Astrocyte (in vitro differentiated cells and primary cell): Measurements from ENCODE around the gene IKZF2. TPM values are rescaled to one million over a fixed set of nuclear protein-coding genes. Genes with fewer than 3 reads are reported as not detected.

Experiments
- DNase-seq: peaks from one replicate; pipeline ENCODE4 v3.0.0-alpha.2; 2010; ENCODE audit warnings: low read depth
- FAIRE-seq: peaks from 2 replicates; lab custom pipeline; 2011; peaks lifted over from hg19 to GRCh38; lab: Jason Lieb, UNC
- H2AFZ ChIP-seq: 2 replicates; pipeline ENCODE4 v1.6.0; 2012; ENCODE audit warnings: low read depth, low read length, inconsistent platforms
- H3K27ac ChIP-seq: 2 replicates; pipeline ENCODE4 v1.5.1; 2011; ENCODE audit warnings: low read depth, low read length, inconsistent platforms
- H3K27me3 ChIP-seq: 2 replicates; pipeline ENCODE4 v1.6.0; 2011; ENCODE audit warnings: low read length, inconsistent platforms; ENCODE audit not compliant: insufficient read depth
- H3K36me3 ChIP-seq: 2 replicates; pipeline ENCODE4 v1.5.1; 2011; ENCODE audit warnings: low read length, inconsistent platforms; ENCODE audit not compliant: insufficient read depth
- H3K4me1 ChIP-seq: 2 replicates; pipeline ENCODE4 v1.5.1; 2011; ENCODE audit warnings: low read length, inconsistent platforms; ENCODE audit not compliant: insufficient read depth
- H3K4me2 ChIP-seq: 2 replicates; pipeline ENCODE4 v1.6.0; 2012; ENCODE audit warnings: low read length, inconsistent platforms
- H3K4me3 ChIP-seq: 2 replicates; pipeline ENCODE4 v1.5.1; 2011; ENCODE audit warnings: low read depth, mild to moderate bottlenecking, low read length, inconsistent platforms; ENCODE audit not compliant: insufficient read depth
- H3K79me2 ChIP-seq: 2 replicates; pipeline ENCODE4 v1.6.0; 2012; ENCODE audit warnings: mild to moderate bottlenecking, low read length, inconsistent platforms; ENCODE audit not compliant: insufficient read depth
- H3K9ac ChIP-seq: 2 replicates; pipeline ENCODE4 v1.6.0; 2012; ENCODE audit warnings: mild to moderate bottlenecking, low read length, inconsistent platforms
- H3K9me3 ChIP-seq: 2 replicates; pipeline ENCODE4 v1.5.1; 2012; ENCODE audit warnings: low read depth, mild to moderate bottlenecking, low read length, inconsistent platforms; ENCODE audit not compliant: insufficient read depth
- H4K20me1 ChIP-seq: 2 replicates; pipeline ENCODE4 v1.6.0; 2012; ENCODE audit warnings: low read length, inconsistent platforms; ENCODE audit not compliant: insufficient read depth
- H3K27ac Mint-ChIP-seq: one replicate; pipeline ENCODE4 v1.8.0; 2021; ENCODE audit warnings: mild to moderate bottlenecking, mixed read lengths; ENCODE audit not compliant: unreplicated experiment
- H3K27me3 Mint-ChIP-seq: one replicate; pipeline ENCODE4 v1.8.0; 2021; ENCODE audit warnings: low read depth, mixed read lengths; ENCODE audit not compliant: unreplicated experiment
- H3K36me3 Mint-ChIP-seq: one replicate; pipeline ENCODE4 v1.8.0; 2021; ENCODE audit warnings: low read depth, mixed read lengths; ENCODE audit not compliant: unreplicated experiment
- H3K4me1 Mint-ChIP-seq: one replicate; pipeline ENCODE4 v1.8.0; 2021; ENCODE audit warnings: low read depth, mixed read lengths; ENCODE audit not compliant: unreplicated experiment
- H3K4me3 Mint-ChIP-seq: one replicate; pipeline ENCODE4 v1.8.0; 2021; ENCODE audit warnings: mild to moderate bottlenecking, moderate library complexity, mixed read lengths; ENCODE audit not compliant: unreplicated experiment
- H3K9me3 Mint-ChIP-seq: one replicate; pipeline ENCODE4 v1.8.0; 2021; ENCODE audit warnings: mild to moderate bottlenecking, mixed read lengths; ENCODE audit not compliant: unreplicated experiment
- CTCF ChIP-seq: IDR thresholded peaks from 2 replicates; pipeline ENCODE4 v1.5.1; 2011; ENCODE audit warnings: low read depth, mild to moderate bottlenecking, inconsistent platforms, low read length, moderate library complexity; ENCODE audit not compliant: insufficient read depth
- EZH2 ChIP-seq: IDR thresholded peaks from 2 replicates; pipeline ENCODE4 v1.6.1; 2012; ENCODE audit warnings: mild to moderate bottlenecking, low read length, inconsistent platforms; ENCODE audit not compliant: insufficient read depth
- total RNA-seq: library from RNA; stranded (reverse); gene quantifications from 2 replicates; pipeline ENCODE4 v1.2.1, GENCODE V29; 2021

IKZF2 gene
- total RNA-seq, 1 donor from 2014 or later, result 15.5 TPM

- H3K79me2 ChIP-seq, result no peaks in the 10 kb centered on the region
- no peak overlapping the region for H3K27ac Mint-ChIP-seq
Observed at GRCh38 chr2:213084261-213084660, 67.2 kb downstream of the IKZF2 start.

GRCh38 chr2:213080969-213081617, 70.3 kb downstream of the IKZF2 start:
- Histone ChIP-seq H3K79me2 (no peaks in the 10 kb centered on the region), H3K9me3 (no peaks in the 10 kb centered on the region), H3K36me3 (no peaks in the 10 kb centered on the region), H2AFZ (no peak overlapping the region), H3K27me3 (no peaks in the 10 kb centered on the region), H4K20me1 (no peaks in the 10 kb centered on the region), H3K9ac (no peak overlapping the region), H3K4me3 (no peak overlapping the region), H3K4me1 (no peaks in the 10 kb centered on the region), H3K27ac (no peak overlapping the region), H3K4me2 (no peak overlapping the region)
- H3K27me3 Mint-ChIP-seq, result no peaks in the 10 kb centered on the region
- H3K4me1 Mint-ChIP-seq, result peaks cover 7% of the 10 kb centered on the region
- DNase-seq, result no peak
- FAIRE-seq, result no peak
- H3K4me3 Mint-ChIP-seq, result no peak overlapping the region
- no peaks in the 10 kb centered on the region for H3K36me3 Mint-ChIP-seq
- TF ChIP-seq EZH2 (no peak), CTCF (no peak)
- no peak overlapping the region for H3K27ac Mint-ChIP-seq
- no peaks in the 10 kb centered on the region for H3K9me3 Mint-ChIP-seq

More at GRCh38 chr2:213084261-213084660, 67.2 kb downstream of the IKZF2 start:
- H3K4me3 Mint-ChIP-seq, result no peak overlapping the region
- Histone ChIP-seq H3K9ac (no peak overlapping the region), H2AFZ (no peak overlapping the region), H3K4me1 (peaks cover 5% of the 10 kb centered on the region), H4K20me1 (no peaks in the 10 kb centered on the region), H3K36me3 (no peaks in the 10 kb centered on the region), H3K27ac (no peak overlapping the region), H3K4me2 (no peak overlapping the region), H3K4me3 (no peak overlapping the region), H3K27me3 (no peaks in the 10 kb centered on the region), H3K9me3 (no peaks in the 10 kb centered on the region)
- H3K4me1 Mint-ChIP-seq, result peaks cover 25% of the 10 kb centered on the region
- H3K27me3 Mint-ChIP-seq, result no peaks in the 10 kb centered on the region
- no peaks in the 10 kb centered on the region for H3K36me3 Mint-ChIP-seq
- H3K9me3 Mint-ChIP-seq, result no peaks in the 10 kb centered on the region
- peak; percentile 41 for FAIRE-seq
- TF ChIP-seq CTCF (no peak), EZH2 (no peak)
- DNase-seq, result no peak

- no peak overlapping the region for H2AFZ ChIP-seq
- H4K20me1 ChIP-seq, result no peaks in the 10 kb centered on the region
- no peak overlapping the region for H3K4me3 ChIP-seq
- Mint-ChIP-seq H3K4me1 (no peaks in the 10 kb centered on the region), H3K27me3 (no peaks in the 10 kb centered on the region), H3K9me3 (no peaks in the 10 kb centered on the region), H3K36me3 (no peaks in the 10 kb centered on the region), H3K27ac (no peak overlapping the region), H3K4me3 (no peak overlapping the region)
- no peak overlapping the region for H3K4me2 ChIP-seq
- H3K36me3 ChIP-seq, result no peaks in the 10 kb centered on the region
- H3K9ac ChIP-seq, result no peak overlapping the region
- FAIRE-seq (no peak), DNase-seq (no peak)
- no peaks in the 10 kb centered on the region for H3K27me3 ChIP-seq
- no peaks in the 10 kb centered on the region for H3K9me3 ChIP-seq
- H3K27ac ChIP-seq, result no peak overlapping the region
- H3K4me1 ChIP-seq, result no peaks in the 10 kb centered on the region
- no peak for TF ChIP-seq EZH2
- no peak for TF ChIP-seq CTCF
- no peaks in the 10 kb centered on the region for H3K79me2 ChIP-seq
Observed at GRCh38 chr2:213079756-213080155, 71.7 kb downstream of the IKZF2 start.
